Coronary artery (tissue), 2 donors: ENCODE results near the gene GOLGA7B.
"Not testable (repeated sequence)": the region's sequence is repeated elsewhere in the genome, so short reads cannot be mapped to it uniquely, and the experiment has no call there.

Experiments used
- DNase-seq: peaks from one replicate; pipeline ENCODE4 v3.0.0-alpha.2; 2017; ENCODE audit warnings: low spot score
- H3K27ac ChIP-seq, 2 donors: fragments of 200-600 bp; sonication (generic); one replicate each; pipeline ENCODE4 v1.5.1; 2016 to 2019
- H3K4me3 ChIP-seq: fragments of 200-600 bp; sonication (generic); 2 replicates; pipeline ENCODE4 v1.5.1; 2016; ENCODE audit warnings: mild to moderate bottlenecking, moderate library complexity
- TF ChIP-seq, protein P1 (sequence below): fragments of 200-600 bp; sonication (generic); IDR thresholded peaks from one replicate; pipeline ENCODE4 v1.5.1; 2019; ENCODE audit warnings: antibody characterized with exemption

Gene GOLGA7B

DNA sequence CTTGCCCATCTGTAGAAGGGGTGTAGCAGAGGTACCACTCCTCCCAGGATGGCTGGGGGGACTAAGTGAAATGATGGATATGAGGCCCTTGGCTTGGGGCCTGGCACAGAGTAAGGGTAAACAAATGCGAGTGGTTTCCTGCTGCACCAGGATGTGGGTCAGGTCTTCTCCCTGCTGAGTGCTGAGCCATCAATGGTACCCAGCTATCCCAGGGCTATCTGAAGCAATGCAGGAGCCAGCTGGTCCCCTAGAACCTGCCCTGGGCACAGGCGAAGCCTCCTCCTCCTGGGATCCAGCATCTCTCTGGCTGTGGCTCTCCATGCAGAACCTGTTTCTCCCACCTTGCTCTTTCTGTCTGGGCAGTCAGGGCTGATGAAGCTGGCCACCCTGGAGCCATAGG is 20.9 kb upstream of the GOLGA7B start:
- DNase-seq: no peak
- Histone ChIP-seq H3K4me3 (no peak overlapping the region), H3K27ac (no peak overlapping the region)
- TF ChIP-seq, protein P1, sequence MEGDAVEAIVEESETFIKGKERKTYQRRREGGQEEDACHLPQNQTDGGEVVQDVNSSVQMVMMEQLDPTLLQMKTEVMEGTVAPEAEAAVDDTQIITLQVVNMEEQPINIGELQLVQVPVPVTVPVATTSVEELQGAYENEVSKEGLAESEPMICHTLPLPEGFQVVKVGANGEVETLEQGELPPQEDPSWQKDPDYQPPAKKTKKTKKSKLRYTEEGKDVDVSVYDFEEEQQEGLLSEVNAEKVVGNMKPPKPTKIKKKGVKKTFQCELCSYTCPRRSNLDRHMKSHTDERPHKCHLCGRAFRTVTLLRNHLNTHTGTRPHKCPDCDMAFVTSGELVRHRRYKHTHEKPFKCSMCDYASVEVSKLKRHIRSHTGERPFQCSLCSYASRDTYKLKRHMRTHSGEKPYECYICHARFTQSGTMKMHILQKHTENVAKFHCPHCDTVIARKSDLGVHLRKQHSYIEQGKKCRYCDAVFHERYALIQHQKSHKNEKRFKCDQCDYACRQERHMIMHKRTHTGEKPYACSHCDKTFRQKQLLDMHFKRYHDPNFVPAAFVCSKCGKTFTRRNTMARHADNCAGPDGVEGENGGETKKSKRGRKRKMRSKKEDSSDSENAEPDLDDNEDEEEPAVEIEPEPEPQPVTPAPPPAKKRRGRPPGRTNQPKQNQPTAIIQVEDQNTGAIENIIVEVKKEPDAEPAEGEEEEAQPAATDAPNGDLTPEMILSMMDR: no peak

GRCh38 chr10:97830064-97830463 is 19.6 kb upstream of the GOLGA7B start:
- Histone ChIP-seq H3K27ac (no peak overlapping the region), H3K4me3 (no peak overlapping the region)
- DNase-seq: no peak
- TF ChIP-seq, protein P1: no peak

DNA sequence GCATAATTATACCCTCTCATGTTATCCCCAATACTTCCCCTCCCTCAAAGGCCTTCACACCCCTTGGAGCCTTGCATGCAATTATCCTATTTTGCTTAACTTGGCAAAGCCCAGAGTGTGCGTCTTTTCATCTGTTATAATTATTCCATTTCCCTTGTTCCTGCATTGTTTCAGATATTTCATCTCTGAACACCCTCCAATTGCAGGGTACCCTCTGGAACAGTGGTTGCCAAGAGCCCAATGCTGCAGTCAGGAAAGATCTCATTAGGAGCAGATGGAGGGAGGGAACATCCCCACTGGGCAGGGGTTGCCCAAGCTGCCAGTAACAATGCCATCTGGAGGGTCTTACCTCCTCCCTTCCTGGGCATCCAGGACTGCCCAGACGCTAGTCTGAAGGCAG is 18.4 kb upstream of the GOLGA7B start:
- DNase-seq: no peak
- H3K27ac ChIP-seq: no peak overlapping the region
- H3K4me3 ChIP-seq: no peak overlapping the region
- TF ChIP-seq, protein P1: no peak

DNA sequence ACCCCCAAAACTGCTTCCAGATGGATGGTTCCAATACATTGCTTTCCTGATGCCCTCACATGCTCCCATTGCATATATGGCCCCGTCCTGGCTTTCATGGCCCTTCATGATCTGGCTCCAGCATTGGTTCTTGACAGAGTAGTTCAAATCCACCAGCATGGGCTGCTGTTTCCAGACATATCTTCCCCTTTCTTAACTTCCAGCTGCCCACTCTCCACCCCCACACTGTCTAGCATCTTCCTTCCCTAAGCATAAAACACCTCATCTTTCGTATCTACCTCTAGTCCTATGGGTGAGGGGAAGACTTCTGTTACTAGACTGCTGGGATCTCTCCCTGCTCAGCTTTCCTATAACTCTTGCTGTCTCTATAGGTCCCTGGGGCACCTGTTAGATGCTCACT is 13.2 kb upstream of the GOLGA7B start:
- no peak for DNase-seq
- Histone ChIP-seq H3K27ac (no peak overlapping the region), H3K4me3 (no peak overlapping the region)
- TF ChIP-seq, protein P1: no peak

- no peak for DNase-seq
- Histone ChIP-seq H3K27ac (no peak overlapping the region), H3K4me3 (no peak overlapping the region)
- TF ChIP-seq, protein P1: no peak
Observed at GRCh38 chr10:97838091-97838490, 11.6 kb upstream of the GOLGA7B start.

- DNase-seq, H3K4me3 ChIP-seq, H3K27ac ChIP-seq: not testable (repeated sequence)
Observed at GRCh38 chr10:97841166-97841565, 8.5 kb upstream of the GOLGA7B start.

DNA sequence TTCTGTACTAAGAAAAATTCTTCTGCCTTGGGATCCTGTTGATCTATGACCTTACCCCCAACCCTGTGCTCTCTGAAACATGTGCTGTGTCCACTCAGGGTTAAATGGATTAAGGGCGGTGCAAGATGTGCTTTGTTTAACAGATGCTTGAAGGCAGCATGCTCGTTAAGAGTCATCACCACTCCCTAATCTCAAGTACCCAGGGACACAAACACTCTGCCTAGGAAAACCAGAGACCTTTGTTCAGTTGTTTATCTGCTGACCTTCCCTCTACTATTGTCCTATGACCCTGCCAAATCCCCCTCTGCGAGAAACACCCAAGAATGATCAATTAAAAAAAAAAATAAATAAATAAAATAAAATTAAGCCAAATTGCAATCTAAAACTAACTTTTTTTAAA is 7.5 kb upstream of the GOLGA7B start:
- DNase-seq, H3K4me3 ChIP-seq, H3K27ac ChIP-seq: not testable (repeated sequence)

- TF ChIP-seq, protein P1: no peak
- no peak for DNase-seq
Observed at GRCh38 chr10:97842656-97843280, 6.9 kb upstream of the GOLGA7B start.

More at GRCh38 chr10:97842656-97843280, 6.9 kb upstream of the GOLGA7B start:
- Histone ChIP-seq H3K27ac (no peak overlapping the region), H3K4me3 (no peak overlapping the region)
